Activated effector memory CD4-positive, alpha-beta T cell treated with Interleukin-2 at 50 U/mL for 16 hours (primary cell): Measurements from ENCODE around the gene CAPN7.

Experiments
- DNase-seq: peaks from one replicate; pipeline ENCODE4 v3.0.0-alpha.2; 2020

CAPN7 gene

GRCh38 chr3:15255215-15255614 lies 49.2 kb downstream of the CAPN7 start:
- no peak for DNase-seq

GRCh38 chr3:15256861-15257341 lies 50.9 kb downstream of the CAPN7 start:
- DNase-seq, result no peak

- no peak for DNase-seq
Measured at GRCh38 chr3:15258720-15259119, 52.7 kb downstream of the CAPN7 start.

GRCh38 chr3:15260531-15260930 lies 54.5 kb downstream of the CAPN7 start:
- no peak for DNase-seq

GRCh38 chr3:15261274-15261673 lies 55.2 kb downstream of the CAPN7 start:
- no peak for DNase-seq

- no peak for DNase-seq
Measured at GRCh38 chr3:15262021-15262420, 56.0 kb downstream of the CAPN7 start.

GRCh38 chr3:15263120-15263519 lies 57.1 kb downstream of the CAPN7 start:
- DNase-seq, result no peak

- DNase-seq, result no peak
Measured at GRCh38 chr3:15263926-15264325, 57.9 kb downstream of the CAPN7 start.

- no peak for DNase-seq
Measured at GRCh38 chr3:15264486-15264885, 58.4 kb downstream of the CAPN7 start.

GRCh38 chr3:15265655-15266509 lies 59.8 kb downstream of the CAPN7 start:
- DNase-seq, result no peak

GRCh38 chr3:15266510-15267376 lies 60.7 kb downstream of the CAPN7 start:
- no peak for DNase-seq

GRCh38 chr3:15267502-15267901 lies 61.5 kb downstream of the CAPN7 start:
- DNase-seq, result no peak

- peak; percentile 75 for DNase-seq
Measured at GRCh38 chr3:15268033-15268631, 62.1 kb downstream of the CAPN7 start.

GRCh38 chr3:15269091-15269989 lies 63.3 kb downstream of the CAPN7 start:
- peak; percentile 86 for DNase-seq

- DNase-seq, result no peak
Measured at GRCh38 chr3:15271030-15271429, 65.0 kb downstream of the CAPN7 start.

GRCh38 chr3:15271785-15272381 lies 65.8 kb downstream of the CAPN7 start:
- peak; percentile 79 for DNase-seq

GRCh38 chr3:15272426-15273196 lies 66.6 kb downstream of the CAPN7 start:
- DNase-seq, result no peak

- no peak for DNase-seq
Measured at GRCh38 chr3:15273227-15273626, 67.2 kb downstream of the CAPN7 start.

GRCh38 chr3:15276028-15276724 lies 70.1 kb downstream of the CAPN7 start:
- no peak for DNase-seq

GRCh38 chr3:15277861-15278500 lies 71.9 kb downstream of the CAPN7 start:
- no peak for DNase-seq
